Astrocyte (in vitro differentiated cells and primary cell): ENCODE results near the gene PLCG2.

Experiments used
- CTCF ChIP-seq: IDR thresholded peaks from 2 replicates; pipeline ENCODE4 v1.5.1; 2011; ENCODE audit warnings: low read depth, mild to moderate bottlenecking, inconsistent platforms, low read length, moderate library complexity; ENCODE audit not compliant: insufficient read depth
- EZH2 ChIP-seq: IDR thresholded peaks from 2 replicates; pipeline ENCODE4 v1.6.1; 2012; ENCODE audit warnings: mild to moderate bottlenecking, low read length, inconsistent platforms; ENCODE audit not compliant: insufficient read depth

GRCh38 chr16:81879625-81880024, 100.5 kb downstream of the PLCG2 start:
- TF ChIP-seq CTCF: no peak
- no peak for TF ChIP-seq EZH2
